Duodenal mucosa (tissue), 2 donors: ENCODE results near the gene APLP1.
"Not testable (repeated sequence)": the region's sequence is repeated elsewhere in the genome, so short reads cannot be mapped to it uniquely, and the experiment has no call there.

Experiments used
- H3K27ac ChIP-seq: one replicate; pipeline ENCODE4 v1.7.0; 2013; ENCODE audit warnings: low read depth, low read length
- H3K27me3 ChIP-seq, 2 donors: one replicate each; pipeline ENCODE4 v1.7.0; 2013; ENCODE audit warnings: low read length in 2 of 2, control low read depth in 1 of 2; ENCODE audit not compliant: insufficient read depth in 2 of 2, control insufficient read depth in 1 of 2
- H3K36me3 ChIP-seq, 2 donors: one replicate each; pipeline ENCODE4 v1.7.0; 2013; ENCODE audit warnings: low read length in 2 of 2, control low read depth in 1 of 2; ENCODE audit not compliant: insufficient read depth in 2 of 2, control insufficient read depth in 1 of 2
- H3K4me1 ChIP-seq, 2 donors: one replicate each; pipeline ENCODE4 v1.7.0; 2013; ENCODE audit warnings: low read length in 2 of 2, control low read depth in 1 of 2; ENCODE audit not compliant: insufficient read depth in 2 of 2, control insufficient read depth in 1 of 2
- H3K4me3 ChIP-seq, 2 donors: one replicate each; pipeline ENCODE4 v1.7.0; 2013; ENCODE audit warnings: low read length in 2 of 2, low read depth in 1 of 2
- H3K9ac ChIP-seq, 2 donors: one replicate each; pipeline ENCODE4 v1.7.0; 2013; ENCODE audit warnings: low read length in 2 of 2, low read depth in 1 of 2
- H3K9me3 ChIP-seq, 2 donors: one replicate each; pipeline ENCODE4 v1.7.0; 2013; ENCODE audit warnings: low read length in 2 of 2, control low read depth in 1 of 2; ENCODE audit not compliant: control insufficient read depth in 1 of 2

Gene APLP1

DNA sequence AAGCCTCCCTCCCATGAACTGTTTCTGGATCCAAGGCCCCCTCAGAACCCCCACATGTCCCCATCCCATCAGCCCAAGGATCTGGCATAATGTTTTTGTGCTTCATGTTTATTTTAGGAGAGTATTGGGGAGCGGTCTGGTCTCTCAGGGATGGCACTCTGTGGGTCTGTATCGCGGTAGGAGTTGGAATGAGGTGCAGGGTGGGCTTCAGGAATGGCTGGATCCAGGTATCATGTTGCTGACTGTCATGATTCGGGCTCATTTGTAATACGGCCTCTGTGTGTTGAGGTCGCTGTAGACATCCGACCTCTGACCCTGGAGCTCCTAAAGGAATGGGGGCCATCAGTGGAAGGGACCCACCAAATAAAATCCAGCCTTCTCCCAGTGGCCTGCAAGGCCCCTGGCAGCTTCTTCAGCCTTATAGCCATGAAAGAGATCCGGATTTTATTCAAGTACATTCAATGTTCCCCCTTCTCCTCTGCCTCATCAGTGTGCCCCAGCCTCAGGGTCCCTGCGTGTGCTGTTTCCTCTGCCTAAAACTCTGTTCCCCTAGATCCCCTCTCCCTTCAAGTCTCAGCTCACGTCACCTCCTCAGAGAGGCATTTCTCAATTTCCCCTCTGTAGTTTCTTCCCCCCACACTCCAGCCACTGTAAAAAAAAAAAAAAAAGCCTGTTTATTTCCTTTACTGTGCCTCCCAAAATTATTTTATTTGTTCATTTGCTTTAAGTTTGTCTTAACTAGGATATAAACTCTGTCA, 36.1 kb downstream of the APLP1 start:
- no peaks in the 10 kb centered on the region for H3K9me3 ChIP-seq
- H3K27ac ChIP-seq: peak overlapping the region; percentile 50
- peaks cover 0 to 14% of the 10 kb centered on the region in 2 donors for H3K4me1 ChIP-seq

DNA sequence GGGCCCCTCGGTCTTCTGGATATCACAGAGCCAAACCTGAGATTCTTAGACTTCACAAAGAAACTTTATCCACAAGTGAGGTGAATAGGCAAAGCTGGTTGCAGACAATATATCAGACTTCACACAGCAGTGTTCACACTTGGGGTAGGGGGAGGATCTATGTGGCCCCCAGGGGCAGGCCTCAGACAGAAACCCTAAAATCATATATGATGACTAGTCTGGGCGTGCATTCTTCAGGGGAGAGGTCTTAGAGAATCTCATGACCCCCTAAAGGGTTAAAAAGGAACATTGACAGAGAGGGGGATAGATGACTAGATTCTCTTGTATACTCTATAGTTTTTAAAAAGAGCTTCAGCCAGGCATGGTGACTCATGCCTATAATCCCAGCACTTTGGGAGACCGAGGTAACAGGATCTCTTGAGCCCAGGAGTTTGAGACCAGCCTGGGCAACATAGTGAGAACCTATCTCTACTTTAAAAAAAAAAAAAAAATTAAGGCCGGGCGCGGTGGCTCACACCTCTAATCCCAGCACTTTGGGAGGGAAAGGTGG, 36.9 kb downstream of the APLP1 start:
- Histone ChIP-seq H3K9me3 (no peaks in the 10 kb centered on the region), H3K27me3 (no peaks in the 10 kb centered on the region), H3K4me3 (no peak overlapping the region), H3K9ac (no peak overlapping the region), H3K4me1 (peaks cover 0 to 14% of the 10 kb centered on the region in 2 donors), H3K36me3 (no peaks in the 10 kb centered on the region), H3K27ac (peak overlapping the region; percentile 50)

More for the DNA sequence above, 36.1 kb downstream of the APLP1 start:
- H3K27me3 ChIP-seq: no peaks in the 10 kb centered on the region
- H3K36me3 ChIP-seq: no peaks in the 10 kb centered on the region
- H3K9ac ChIP-seq: no peak overlapping the region
- H3K4me3 ChIP-seq: no peak overlapping the region

DNA sequence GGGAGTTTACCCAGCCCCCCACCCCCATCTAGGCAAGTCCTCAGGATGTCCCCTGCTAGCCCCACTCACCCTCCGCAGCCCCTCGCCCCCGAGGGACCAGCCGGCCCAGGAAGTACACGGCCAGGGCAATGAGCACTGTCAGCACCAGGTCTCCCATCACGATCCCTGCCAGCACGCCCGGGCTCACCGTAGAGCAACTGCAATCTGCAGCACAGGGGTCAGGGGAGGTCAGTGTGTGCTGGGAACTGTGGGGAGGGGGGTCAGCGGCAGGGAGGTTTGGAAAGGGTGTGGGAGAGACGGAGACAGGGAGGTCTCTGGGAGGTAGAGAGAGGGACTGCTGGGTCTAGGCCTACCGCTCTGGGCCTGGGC, 39.0 kb downstream of the APLP1 start:
- H3K9me3 ChIP-seq: no peaks in the 10 kb centered on the region
- no peaks in the 10 kb centered on the region for H3K4me1 ChIP-seq
- H3K9ac ChIP-seq: peak overlapping the region; percentile 30 to 39
- H3K27me3 ChIP-seq: no peaks in the 10 kb centered on the region
- H3K36me3 ChIP-seq: no peaks in the 10 kb centered on the region
- peak overlapping the region; percentile 50 for H3K27ac ChIP-seq
- peak overlapping the region; percentile 40 to 46 for H3K4me3 ChIP-seq

DNA sequence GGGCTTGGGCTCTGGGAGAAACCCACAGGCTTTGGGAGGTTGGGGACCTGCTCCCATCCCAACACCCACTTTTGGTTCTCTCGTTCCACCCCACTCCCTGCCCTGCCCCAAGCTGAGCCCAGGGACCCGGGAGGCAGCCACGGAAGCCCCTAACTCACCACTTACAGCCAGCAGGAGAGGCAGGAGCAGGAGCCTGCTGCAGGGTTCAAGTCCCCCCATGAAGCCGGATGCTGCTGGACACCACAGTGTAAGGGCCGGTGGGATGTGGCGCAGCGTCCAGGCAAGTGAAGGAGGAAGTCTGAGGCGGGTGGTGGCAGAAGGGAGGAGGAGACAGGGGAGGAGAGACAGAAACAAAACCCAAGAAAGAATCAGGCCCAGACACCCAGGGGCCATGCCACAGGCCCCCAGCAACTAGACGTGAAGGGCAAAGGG, 39.7 kb downstream of the APLP1 start, which contains the start of gene TYROBP:
TYROBP (minus strand) TSS at position 286 of the 432 bp plus-strand sequence; CDS start at position 219, 67 bp downstream.
- peak within 1 kb of the TSS; percentile 50 for H3K27ac ChIP-seq
- H3K4me1 ChIP-seq: no peaks in the 10 kb centered on the region
- peak within 1 kb of the TSS; percentile 30 to 39 for H3K9ac ChIP-seq

DNA sequence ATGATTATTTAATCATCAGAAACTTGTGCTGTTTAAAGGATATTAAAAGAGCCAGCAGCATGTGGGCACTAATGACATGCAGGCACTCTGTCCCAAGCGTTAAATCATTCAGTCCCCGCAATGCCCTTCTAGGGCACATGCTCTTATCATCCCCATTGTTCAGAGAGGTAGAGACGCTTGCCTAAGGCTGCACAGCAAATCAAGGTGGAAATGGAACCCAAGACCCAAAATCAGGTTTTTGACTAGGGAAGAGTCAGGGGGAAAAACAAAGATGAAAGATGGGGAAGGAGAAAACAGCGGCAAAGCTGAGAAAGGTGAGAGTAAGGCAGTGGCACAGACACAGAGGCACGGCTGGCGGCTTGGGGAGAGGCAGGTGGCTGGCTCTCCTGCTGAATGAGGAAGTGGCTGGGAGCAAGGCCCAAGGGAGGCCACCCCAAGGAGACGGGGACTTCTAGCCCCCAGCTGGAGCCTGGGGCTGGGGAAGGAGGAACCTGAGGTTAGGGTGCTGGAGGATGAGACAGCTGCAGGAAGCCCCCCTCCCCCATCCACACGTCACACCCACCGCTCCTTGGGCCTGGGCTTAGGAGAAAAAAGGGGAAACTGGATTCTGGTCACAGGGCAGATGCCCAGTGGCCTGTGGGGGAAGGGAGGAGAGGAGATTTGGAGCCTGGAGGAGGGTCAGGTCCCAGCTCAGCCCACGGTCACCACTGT, 40.8 kb downstream of the APLP1 start:
- Histone ChIP-seq H3K27ac (peak overlapping the region; percentile 62), H3K4me3 (peak overlapping the region in 1 of 2 donors; percentile 29), H3K9ac (no peak overlapping the region), H3K4me1 (no peaks in the 10 kb centered on the region), H3K36me3 (no peaks in the 10 kb centered on the region), H3K9me3 (no peaks in the 10 kb centered on the region), H3K27me3 (no peaks in the 10 kb centered on the region)

More for the DNA sequence above, 39.7 kb downstream of the APLP1 start, which contains the start of gene TYROBP:
- peak within 1 kb of the TSS; percentile 40 to 46 for H3K4me3 ChIP-seq
- no peaks in the 10 kb centered on the region for H3K9me3 ChIP-seq
- no peaks in the 10 kb centered on the region for H3K27me3 ChIP-seq
- H3K36me3 ChIP-seq: no peaks in the 10 kb centered on the region

DNA sequence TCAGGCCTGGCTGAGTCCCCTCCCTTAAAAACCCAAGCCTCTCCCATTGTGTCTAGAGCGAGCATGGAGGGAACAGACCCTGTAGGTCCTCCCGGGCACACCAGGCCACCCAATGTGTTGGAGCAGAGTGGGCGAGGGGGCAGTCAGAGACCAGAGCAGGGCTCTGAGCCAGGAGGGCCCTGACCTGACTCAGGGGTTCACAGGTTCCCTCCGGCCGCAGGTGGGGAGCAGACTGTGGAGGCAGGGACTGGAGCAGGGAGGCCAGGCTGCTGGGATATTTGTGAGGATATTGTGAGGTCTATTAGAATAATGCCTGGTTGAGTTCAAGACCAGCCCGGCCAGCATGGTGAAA, 41.3 kb downstream of the APLP1 start:
- Histone ChIP-seq H3K9ac (no peak overlapping the region), H3K4me1 (no peaks in the 10 kb centered on the region), H3K27ac (peak overlapping the region; percentile 62), H3K9me3 (no peaks in the 10 kb centered on the region), H3K4me3 (no peak overlapping the region), H3K27me3 (no peaks in the 10 kb centered on the region), H3K36me3 (no peaks in the 10 kb centered on the region)

DNA sequence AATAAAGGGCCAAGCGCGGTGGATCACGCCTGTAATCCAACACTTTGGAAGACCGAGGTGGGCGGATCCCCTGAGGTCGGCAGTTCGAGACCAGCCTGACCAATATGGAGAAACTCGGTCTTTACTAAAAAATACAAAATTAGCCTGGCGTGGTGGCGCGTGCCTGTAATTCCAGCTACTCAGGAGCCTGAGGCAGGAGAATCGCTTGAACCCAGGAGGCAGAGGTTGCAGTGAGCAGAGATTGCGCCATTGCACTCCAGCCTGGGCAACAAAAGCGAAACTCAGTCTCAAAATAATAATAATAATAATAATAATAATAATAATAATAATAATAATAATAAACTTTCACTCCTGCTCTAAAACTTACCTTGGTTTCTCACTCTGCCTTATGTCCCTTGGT, 42.0 kb downstream of the APLP1 start:
- H3K27me3 ChIP-seq, H3K9me3 ChIP-seq, H3K9ac ChIP-seq, H3K27ac ChIP-seq, H3K4me1 ChIP-seq, H3K4me3 ChIP-seq, H3K36me3 ChIP-seq: not testable (repeated sequence)

DNA sequence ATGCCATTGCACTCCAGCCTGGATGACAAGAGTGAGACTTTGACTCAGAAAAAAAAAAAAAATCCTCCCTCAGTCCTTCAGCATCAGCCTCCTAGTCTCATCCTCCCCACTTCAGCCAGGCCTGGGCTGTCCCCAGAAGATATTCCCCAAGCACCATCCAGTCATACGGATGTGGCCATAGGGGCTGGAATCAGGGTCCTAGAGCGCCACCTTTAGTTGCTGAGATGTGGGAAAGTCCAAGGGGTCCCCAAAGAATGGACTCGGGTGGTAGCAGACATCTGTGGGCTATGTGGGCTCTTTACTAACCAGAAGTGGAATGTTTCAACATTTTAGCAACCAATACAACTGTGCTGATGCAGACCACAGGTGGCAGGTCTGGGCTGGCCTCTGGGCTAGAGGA, 42.8 kb downstream of the APLP1 start:
- Histone ChIP-seq H3K27ac (no peak overlapping the region), H3K27me3 (no peaks in the 10 kb centered on the region), H3K9ac (no peak overlapping the region), H3K9me3 (no peaks in the 10 kb centered on the region), H3K36me3 (no peaks in the 10 kb centered on the region), H3K4me1 (no peaks in the 10 kb centered on the region), H3K4me3 (no peak overlapping the region)

DNA sequence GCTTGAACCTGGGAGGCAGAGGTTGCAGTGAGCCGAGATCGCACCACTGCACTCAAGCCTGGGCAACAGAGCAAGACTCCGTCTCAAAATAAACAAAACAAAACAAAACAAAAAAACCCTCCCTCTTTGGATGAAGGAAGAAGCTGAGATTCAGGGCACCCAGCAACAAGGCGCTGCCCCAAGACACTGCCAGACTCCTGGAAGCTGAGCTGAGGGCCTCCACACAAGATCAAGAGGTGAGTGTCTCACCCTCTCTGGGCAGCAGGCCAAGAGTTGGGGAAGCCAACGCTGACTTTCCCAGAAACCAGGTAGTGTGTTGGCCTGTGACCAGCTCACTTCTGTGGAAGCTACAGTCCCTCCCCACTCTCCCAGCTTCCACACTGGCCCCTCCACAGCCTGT, 43.4 kb downstream of the APLP1 start:
- H3K27me3 ChIP-seq: no peaks in the 10 kb centered on the region
- no peaks in the 10 kb centered on the region for H3K9me3 ChIP-seq
- no peak overlapping the region for H3K27ac ChIP-seq

DNA sequence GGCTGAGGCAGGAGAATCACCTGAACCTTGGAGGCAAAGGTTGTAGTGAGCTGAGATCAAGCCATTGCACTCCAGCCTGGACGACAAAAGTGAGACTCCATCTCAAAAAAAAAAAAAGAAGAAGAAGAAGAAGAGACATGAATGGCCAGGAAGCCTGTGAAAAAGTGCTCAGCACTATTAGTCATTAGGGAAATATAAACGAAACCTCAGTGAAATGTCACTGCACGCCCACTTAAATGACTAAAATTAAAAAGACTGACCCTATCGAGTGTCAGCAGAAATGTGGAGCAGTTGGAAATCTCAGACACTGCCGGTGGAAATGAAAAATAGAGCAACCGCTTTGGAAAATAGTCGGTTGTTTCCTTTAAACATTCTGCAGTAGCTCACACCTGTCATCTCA, 45.2 kb downstream of the APLP1 start:
- no peaks in the 10 kb centered on the region for H3K4me1 ChIP-seq
- no peaks in the 10 kb centered on the region for H3K36me3 ChIP-seq
- no peak overlapping the region for H3K9ac ChIP-seq
- no peaks in the 10 kb centered on the region for H3K9me3 ChIP-seq
- H3K4me3 ChIP-seq: no peak overlapping the region
- no peaks in the 10 kb centered on the region for H3K27me3 ChIP-seq
- no peak overlapping the region for H3K27ac ChIP-seq

More for the DNA sequence above, 43.4 kb downstream of the APLP1 start:
- H3K36me3 ChIP-seq: no peaks in the 10 kb centered on the region
- H3K4me3 ChIP-seq: no peak overlapping the region
- no peaks in the 10 kb centered on the region for H3K4me1 ChIP-seq
- no peak overlapping the region for H3K9ac ChIP-seq
